HG03521 (cell line): ENCODE measurements around the gene MAL.

Experiments
- ATAC-seq: cut with Tn5 transposase; IDR thresholded peaks from one replicate; pipeline ENCODE4 v1.9.1; 2021; ENCODE audit warnings: mild to moderate bottlenecking, moderate library complexity; ENCODE audit not compliant: unreplicated experiment

Gene MAL

GRCh38 chr2:95025406-95026319 is at the start of gene MAL:
TSS of gene MAL (plus strand) at chr2:95025708. CDS start at chr2:95025793, 85 bp downstream.
- ATAC-seq: no peak

DNA sequence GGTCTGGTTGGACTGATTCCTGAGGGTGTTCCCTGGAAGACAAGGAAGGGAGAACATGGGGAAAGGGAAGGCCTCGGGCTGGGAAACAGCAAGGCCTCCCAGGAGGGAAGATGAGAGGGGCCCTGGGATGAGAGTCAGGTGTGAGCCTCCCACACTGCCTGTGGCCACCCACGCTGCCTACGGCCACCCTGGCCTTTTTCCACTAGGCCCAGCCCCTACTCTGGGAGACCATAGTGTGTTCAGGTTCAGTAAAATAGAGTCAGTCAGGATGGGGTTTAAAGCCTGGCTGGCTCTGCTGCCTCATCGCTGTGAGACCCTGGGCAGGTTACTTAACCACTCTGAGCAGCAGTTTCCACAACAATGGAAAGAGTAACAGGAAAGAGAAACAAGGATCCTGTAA is 47.7 kb upstream of the MAL start:
- ATAC-seq: no peak

GRCh38 chr2:94978917-94979316 is 46.6 kb upstream of the MAL start:
- no peak for ATAC-seq

DNA sequence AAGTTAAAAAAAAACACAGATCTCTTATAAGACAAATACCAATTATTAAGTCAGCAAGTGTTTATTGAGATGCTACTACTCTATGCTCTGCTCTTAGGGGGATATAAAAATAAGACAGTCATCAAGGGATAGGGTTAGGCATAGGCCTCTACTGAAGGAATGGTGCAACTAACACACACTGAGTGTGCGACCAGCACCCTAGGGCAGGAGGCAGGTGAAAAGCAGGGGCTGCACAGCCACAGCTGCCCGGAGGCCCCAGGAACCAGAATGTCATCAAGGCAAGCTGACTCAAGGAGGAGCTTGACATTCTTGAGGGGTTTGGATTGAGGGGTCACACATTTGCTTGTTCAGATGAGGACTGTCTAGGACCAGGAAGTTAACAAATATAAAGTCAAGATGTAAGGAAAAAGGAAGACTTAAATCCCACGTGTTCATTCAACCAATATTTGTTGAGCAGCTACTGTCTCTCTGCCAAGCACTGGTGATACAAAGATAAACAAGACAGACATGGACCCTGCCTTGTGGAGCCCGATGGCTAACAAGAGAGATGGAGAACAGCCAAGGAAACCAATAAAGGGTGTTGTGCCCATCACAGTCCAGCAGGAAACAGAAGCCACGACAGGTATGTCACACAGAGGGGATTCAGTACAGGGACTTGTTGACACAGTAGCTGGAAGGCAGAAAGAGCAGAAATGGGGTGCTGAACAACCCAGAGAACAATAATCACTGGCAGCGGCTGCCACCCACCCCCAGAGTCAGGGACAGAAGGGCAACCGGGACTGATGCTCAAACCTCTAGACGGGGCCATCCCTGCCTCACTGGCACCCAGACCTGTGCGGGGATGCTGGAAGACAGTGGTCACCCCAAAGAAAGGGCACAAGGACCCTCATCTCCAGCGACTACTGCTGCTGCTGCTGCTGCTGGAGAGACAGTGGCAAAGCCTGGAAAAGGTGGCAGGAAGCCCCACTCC is 45.8 kb upstream of the MAL start:
- no peak for ATAC-seq

DNA sequence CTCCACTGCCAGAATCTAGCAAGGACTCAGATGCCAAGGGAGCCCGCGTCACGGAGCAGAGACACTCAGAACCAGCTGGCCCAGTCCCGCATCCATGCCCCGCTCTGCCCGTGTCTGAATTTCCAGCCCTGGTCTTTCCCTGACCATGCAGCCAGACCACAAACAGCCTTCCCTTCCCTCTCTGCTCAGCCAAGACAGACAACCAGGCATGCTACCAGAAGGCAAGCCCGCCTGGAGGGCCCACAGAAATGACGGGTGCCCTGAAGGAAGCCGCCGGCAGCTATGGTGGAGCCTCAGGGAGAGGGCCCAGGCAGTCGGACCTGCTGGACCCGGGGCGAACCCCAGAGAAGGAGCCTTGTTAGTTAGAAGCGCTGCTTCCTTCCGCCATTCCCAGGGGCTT is 45.1 kb upstream of the MAL start:
- no peak for ATAC-seq

- no peak for ATAC-seq
Measured at GRCh38 chr2:94982156-94982555, 43.4 kb upstream of the MAL start.

GRCh38 chr2:94982675-94983074 is 42.8 kb upstream of the MAL start:
- no peak for ATAC-seq

DNA sequence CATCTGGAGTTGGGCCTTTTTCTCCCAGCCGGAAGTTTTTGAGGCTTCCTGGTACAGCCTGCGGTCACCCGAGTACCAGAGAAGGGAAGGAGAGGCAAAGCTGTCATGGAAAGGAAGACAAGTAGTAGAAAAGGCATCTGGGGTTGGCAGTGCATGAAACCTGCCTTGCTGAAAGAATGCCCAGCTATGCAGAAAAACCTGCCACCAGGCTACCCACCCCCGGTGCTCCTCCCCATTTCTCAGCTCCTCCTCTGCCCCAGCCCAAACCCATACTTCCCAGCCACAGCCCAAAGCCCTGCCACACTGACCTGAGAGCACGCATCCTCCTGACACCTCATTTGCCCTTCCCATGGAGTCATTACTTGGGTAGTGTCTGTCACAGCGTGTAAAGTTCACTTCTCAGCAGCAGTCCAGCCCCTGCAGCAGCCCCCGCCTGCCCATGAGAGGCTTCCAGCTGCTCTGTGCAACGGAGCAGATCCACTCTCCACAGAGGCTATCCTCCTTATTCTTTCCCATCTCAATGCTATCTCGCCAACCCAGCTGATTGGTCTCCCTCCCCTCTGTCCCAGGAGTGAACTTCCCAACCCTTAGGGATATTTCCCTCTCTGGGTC is 40.4 kb upstream of the MAL start:
- ATAC-seq: no peak

GRCh38 chr2:94985636-94986035 is 39.9 kb upstream of the MAL start:
- no peak for ATAC-seq

DNA sequence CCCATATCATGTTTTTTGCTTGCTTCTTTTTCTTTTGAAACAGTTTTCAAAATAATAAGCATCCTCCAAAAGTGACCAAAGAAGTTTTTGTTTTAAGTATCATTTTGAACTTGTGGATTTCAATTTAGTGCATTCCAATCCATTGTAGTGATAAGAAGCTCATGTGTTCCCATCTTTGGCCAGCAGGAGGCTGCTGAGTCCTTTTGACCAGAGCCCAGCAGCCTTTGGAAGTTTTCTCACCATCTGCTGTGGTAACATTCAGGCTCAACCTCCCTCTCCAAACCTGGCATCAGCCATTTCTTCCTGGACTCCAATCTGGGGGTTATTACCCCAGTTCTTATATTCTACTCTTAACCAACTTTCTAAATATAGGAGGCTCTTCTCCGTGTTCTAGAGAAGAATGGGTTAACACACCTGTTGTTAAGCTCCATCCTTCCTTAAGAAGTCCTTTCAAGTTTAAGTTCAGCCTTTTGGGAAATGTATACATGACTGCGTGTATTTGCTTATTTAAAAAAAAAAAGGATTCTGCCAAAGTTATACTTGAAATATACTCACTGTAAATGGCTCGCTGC is 39.0 kb upstream of the MAL start:
- peak; percentile 70 for ATAC-seq

- ATAC-seq: no peak
Measured at GRCh38 chr2:94987074-94988020, 38.2 kb upstream of the MAL start.

DNA sequence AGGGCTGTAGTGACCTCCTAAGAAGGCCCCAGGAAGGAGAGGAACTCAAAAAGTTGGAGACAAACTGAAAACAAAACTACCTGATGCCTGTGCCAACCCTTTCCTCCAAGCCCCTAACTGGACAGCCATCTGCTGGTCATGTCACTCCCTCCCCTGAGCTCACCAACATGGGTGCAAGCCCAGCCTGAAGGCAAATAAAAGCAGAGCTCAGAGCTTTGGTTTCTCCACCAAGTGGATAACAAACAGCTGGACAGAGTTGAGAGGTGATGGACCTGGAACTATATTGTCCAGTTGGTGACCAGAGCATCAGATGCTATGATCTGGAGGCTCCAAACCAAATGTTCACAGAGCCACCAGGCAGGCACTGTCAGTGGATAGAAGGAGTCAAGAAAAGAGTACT is 34.6 kb upstream of the MAL start:
- no peak for ATAC-seq

DNA sequence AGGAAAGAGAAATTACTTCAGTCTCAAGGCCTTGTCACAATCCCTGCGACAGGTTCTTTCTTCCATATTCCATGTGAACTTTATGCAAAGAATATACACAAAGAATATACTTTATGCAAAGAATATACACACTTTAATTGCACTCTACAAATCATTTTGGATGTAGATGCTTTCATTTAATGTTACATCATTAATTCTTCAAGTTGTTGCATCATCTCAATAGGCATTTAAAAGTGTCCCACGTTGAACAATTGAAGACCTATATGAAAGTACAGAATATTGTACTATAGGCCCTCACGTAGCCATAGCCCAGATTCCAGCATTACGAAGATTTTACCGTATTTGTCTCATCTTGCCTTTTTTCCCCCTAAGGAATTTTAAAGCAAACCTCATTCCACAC is 33.1 kb upstream of the MAL start:
- ATAC-seq: no peak

DNA sequence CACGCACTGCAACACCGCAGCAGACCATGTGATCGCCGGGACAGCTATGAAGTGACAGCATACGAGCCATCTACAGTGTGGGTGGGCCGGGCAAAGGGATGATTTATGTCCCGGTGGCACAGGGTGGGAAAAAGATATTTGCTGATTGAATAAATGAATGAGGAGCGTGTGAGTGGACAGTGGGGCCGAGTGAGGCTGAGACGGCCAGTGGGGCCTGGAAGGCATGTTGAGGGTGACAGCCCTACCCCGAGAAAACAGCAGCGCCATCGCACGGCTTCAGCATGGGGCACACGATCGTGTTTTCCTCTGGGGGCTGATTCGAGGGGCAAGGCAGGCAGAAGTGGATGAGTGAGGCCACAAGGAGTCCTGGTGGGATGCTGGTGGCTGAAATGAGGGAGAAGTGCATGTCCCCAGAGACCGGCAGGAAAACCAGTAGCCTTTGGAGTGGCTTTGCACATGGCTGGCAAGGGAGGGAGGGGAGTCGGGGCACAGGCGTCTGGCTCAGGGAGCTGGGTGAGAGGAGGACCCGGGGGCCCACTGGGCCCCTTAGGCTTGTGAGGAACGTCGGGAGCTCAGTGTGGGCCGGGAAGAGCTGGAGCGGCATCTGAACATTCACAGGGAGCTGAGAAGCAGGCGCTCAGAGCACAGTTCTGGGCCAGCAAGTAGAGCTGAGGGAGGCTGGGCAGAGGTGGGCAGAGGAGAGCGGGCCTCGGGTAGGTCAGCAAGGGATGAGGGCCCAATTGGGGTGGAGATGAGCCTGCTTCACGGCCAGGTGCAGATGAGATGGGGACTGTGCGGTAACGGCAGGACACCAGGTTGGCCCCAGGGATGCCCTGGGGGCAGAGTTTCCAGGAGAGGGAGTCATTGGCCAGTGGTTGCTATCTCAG is 32.1 kb upstream of the MAL start:
- ATAC-seq: no peak

GRCh38 chr2:94994063-94994913 is 31.2 kb upstream of the MAL start:
- ATAC-seq: no peak

- no peak for ATAC-seq
Measured at GRCh38 chr2:94994914-94995552, 30.5 kb upstream of the MAL start.

DNA sequence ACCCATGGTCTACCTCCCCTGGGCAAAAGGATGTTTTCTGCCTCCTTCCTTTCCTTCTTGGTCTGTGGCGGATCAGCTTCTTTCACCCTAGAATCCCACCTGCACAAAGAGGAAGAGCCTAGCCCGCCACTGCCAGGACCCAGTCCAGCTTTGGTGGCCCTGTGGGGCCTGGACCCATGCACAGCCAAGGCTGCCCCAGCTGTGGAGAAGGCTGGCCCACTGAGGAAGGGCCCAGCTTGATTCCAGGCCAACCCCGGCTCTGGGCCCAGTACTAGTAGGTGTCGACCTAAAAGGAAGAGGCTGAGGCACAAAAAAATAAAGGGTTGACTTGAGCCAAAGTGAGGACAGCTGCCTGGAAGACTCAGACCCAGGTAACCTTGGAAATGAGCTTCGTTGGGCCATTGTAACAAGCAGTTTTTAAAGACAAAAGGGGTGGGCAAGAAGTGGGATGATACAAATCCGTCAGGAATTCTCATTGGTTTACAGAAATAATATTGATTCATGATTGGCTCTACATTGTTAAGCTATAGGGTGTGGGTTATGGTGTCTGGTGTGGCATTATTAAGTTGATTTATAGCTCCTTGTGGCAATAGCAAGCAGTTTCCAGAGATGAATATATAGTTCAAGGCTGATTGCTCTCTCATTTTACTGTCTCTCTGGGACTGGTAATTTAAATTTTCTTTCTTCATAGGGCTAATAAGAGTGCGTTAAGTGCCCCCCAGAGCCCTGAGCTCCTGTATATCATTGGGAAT is 29.8 kb upstream of the MAL start:
- no peak for ATAC-seq
